ENCODE measurements around the gene GSTK1. TPM values are rescaled to one million over a fixed set of nuclear protein-coding genes. Genes with fewer than 3 reads are reported as not detected.

GSTK1 gene
- polyA plus RNA-seq, 1 donor from 2014 or later = 12.8 TPM

DNA sequence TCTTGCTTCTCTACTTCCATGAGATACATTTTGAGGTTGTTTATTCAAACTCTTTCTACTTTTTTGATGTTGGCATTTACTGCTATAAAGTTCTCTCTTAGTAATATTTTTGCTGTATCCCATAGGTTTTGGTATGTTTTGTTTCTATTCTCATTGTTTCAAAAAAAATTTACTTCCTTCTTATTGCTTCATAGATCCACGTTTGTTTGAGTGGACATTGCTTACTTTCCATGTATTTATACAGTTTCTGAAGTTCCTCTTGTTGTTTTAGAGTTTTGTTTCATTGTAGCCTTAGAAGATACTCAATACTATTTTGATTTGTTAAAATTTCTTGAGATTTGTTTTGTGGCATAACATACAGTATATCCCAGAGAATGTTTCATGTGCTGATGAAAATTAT is 27.7 kb upstream of the GSTK1 start:
- H3K4me2 ChIP-seq (ENCODE audit: low read length) = no peak overlapping the region
- no peak overlapping the region for H3K27ac ChIP-seq (ENCODE audit: low read length)
- H3K27me3 ChIP-seq (ENCODE audit: insufficient read depth, low read depth, low read length) = no peaks in the 10 kb centered on the region
- no peaks in the 10 kb centered on the region for H3K9me2 ChIP-seq (ENCODE audit: insufficient read depth, low read length)
- H3K36me3 ChIP-seq (ENCODE audit: insufficient read depth, low read length) = no peaks in the 10 kb centered on the region
- no peaks in the 10 kb centered on the region for H3F3A ChIP-seq (ENCODE audit: insufficient read depth, low read length, poor library complexity, severe bottlenecking)
- no peak overlapping the region for H3K9ac ChIP-seq (ENCODE audit: low read length)
- H3K79me2 ChIP-seq (replicated peaks; ENCODE audit: insufficient read depth, low read length) = no peaks in the 10 kb centered on the region
- H2AFZ ChIP-seq (ENCODE audit: low read depth, low read length) = no peak overlapping the region
- peaks cover 4% of the 10 kb centered on the region for H3K9me3 ChIP-seq (ENCODE audit: low read length)
- TF ChIP-seq POLR2AphosphoS5 (IDR thresholded peaks at IDR 0.05) (no peak), MXI1 (conservative IDR thresholded peaks at IDR 0.05; ENCODE audit: poor library complexity, severe bottlenecking) (no peak), TAF1 (IDR thresholded peaks at IDR 0.05; ENCODE audit: low read depth) (no peak), EP300 (conservative IDR thresholded peaks at IDR 0.05; ENCODE audit: poor library complexity, severe bottlenecking) (no peak), EZH2 (IDR thresholded peaks at IDR 0.05; ENCODE audit: borderline replicate concordance, insufficient read depth, low read length, poor library complexity, severe bottlenecking) (no peak), SMC3 (conservative IDR thresholded peaks at IDR 0.05; ENCODE audit: poor library complexity) (no peak), RAD21 (conservative IDR thresholded peaks at IDR 0.05) (no peak)
- TF ChIP-seq, protein P1, sequence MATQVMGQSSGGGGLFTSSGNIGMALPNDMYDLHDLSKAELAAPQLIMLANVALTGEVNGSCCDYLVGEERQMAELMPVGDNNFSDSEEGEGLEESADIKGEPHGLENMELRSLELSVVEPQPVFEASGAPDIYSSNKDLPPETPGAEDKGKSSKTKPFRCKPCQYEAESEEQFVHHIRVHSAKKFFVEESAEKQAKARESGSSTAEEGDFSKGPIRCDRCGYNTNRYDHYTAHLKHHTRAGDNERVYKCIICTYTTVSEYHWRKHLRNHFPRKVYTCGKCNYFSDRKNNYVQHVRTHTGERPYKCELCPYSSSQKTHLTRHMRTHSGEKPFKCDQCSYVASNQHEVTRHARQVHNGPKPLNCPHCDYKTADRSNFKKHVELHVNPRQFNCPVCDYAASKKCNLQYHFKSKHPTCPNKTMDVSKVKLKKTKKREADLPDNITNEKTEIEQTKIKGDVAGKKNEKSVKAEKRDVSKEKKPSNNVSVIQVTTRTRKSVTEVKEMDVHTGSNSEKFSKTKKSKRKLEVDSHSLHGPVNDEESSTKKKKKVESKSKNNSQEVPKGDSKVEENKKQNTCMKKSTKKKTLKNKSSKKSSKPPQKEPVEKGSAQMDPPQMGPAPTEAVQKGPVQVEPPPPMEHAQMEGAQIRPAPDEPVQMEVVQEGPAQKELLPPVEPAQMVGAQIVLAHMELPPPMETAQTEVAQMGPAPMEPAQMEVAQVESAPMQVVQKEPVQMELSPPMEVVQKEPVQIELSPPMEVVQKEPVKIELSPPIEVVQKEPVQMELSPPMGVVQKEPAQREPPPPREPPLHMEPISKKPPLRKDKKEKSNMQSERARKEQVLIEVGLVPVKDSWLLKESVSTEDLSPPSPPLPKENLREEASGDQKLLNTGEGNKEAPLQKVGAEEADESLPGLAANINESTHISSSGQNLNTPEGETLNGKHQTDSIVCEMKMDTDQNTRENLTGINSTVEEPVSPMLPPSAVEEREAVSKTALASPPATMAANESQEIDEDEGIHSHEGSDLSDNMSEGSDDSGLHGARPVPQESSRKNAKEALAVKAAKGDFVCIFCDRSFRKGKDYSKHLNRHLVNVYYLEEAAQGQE (IDR thresholded peaks at IDR 0.05; ENCODE audit: borderline replicate concordance) = no peak
- TF ChIP-seq, protein P2, sequence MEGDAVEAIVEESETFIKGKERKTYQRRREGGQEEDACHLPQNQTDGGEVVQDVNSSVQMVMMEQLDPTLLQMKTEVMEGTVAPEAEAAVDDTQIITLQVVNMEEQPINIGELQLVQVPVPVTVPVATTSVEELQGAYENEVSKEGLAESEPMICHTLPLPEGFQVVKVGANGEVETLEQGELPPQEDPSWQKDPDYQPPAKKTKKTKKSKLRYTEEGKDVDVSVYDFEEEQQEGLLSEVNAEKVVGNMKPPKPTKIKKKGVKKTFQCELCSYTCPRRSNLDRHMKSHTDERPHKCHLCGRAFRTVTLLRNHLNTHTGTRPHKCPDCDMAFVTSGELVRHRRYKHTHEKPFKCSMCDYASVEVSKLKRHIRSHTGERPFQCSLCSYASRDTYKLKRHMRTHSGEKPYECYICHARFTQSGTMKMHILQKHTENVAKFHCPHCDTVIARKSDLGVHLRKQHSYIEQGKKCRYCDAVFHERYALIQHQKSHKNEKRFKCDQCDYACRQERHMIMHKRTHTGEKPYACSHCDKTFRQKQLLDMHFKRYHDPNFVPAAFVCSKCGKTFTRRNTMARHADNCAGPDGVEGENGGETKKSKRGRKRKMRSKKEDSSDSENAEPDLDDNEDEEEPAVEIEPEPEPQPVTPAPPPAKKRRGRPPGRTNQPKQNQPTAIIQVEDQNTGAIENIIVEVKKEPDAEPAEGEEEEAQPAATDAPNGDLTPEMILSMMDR (IDR thresholded peaks at IDR 0.05; ENCODE audit: poor library complexity, severe bottlenecking) = no peak
- H4K20me1 ChIP-seq (ENCODE audit: insufficient read depth) = no peaks in the 10 kb centered on the region
- no peak overlapping the region for H3K4me3 ChIP-seq (ENCODE audit: low read length)

DNA sequence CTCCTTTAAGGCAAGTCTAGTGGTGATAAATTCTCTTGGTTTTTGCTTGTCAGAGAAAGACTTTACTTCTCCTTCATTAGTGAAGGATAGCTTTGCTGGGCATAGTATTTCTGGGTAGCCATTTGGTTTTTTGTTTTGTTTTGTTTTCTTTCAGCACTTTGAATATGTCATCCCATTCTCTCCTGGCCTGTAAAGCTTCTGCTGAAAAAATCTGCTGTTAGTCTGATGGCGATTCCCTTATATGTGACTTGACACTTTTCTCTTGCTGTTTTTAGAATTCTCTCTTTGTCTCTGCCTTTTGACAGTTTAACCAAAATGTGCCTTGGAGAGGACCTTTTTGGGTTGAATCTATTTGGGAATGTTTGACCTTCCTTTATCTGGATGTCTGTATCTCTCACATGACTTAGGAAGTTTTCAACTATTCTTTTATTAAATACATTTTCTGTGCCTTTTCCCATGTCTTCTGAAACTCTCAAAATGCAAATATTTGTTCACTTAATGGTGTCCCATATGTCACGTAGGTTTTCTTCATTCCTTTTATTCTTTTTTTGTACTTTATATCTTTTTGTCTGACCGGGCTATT is 26.7 kb upstream of the GSTK1 start:
- H3K27ac ChIP-seq (ENCODE audit: low read length) = no peak overlapping the region
- H3F3A ChIP-seq (ENCODE audit: insufficient read depth, low read length, poor library complexity, severe bottlenecking) = no peaks in the 10 kb centered on the region
- H3K79me2 ChIP-seq (replicated peaks; ENCODE audit: insufficient read depth, low read length) = no peaks in the 10 kb centered on the region
- H3K9me3 ChIP-seq (ENCODE audit: low read length) = peaks cover 4% of the 10 kb centered on the region
- H3K36me3 ChIP-seq (ENCODE audit: insufficient read depth, low read length) = no peaks in the 10 kb centered on the region
- no peak overlapping the region for H2AFZ ChIP-seq (ENCODE audit: low read depth, low read length)
- no peak overlapping the region for H3K4me2 ChIP-seq (ENCODE audit: low read length)
- TF ChIP-seq POLR2AphosphoS5 (IDR thresholded peaks at IDR 0.05) = no peak
- TF ChIP-seq, protein P1 (IDR thresholded peaks at IDR 0.05; ENCODE audit: borderline replicate concordance) = no peak
- TF ChIP-seq SMC3 (conservative IDR thresholded peaks at IDR 0.05; ENCODE audit: poor library complexity) = no peak
- no peak for TF ChIP-seq TAF1 (IDR thresholded peaks at IDR 0.05; ENCODE audit: low read depth)
- TF ChIP-seq EP300 (conservative IDR thresholded peaks at IDR 0.05; ENCODE audit: poor library complexity, severe bottlenecking) = no peak
- TF ChIP-seq EZH2 (IDR thresholded peaks at IDR 0.05; ENCODE audit: borderline replicate concordance, insufficient read depth, low read length, poor library complexity, severe bottlenecking) = no peak
- TF ChIP-seq, protein P2 (IDR thresholded peaks at IDR 0.05; ENCODE audit: poor library complexity, severe bottlenecking) = no peak
- TF ChIP-seq RAD21 (conservative IDR thresholded peaks at IDR 0.05) = no peak
- no peak for TF ChIP-seq MXI1 (conservative IDR thresholded peaks at IDR 0.05; ENCODE audit: poor library complexity, severe bottlenecking)
- no peaks in the 10 kb centered on the region for H3K9me2 ChIP-seq (ENCODE audit: insufficient read depth, low read length)
- H3K4me3 ChIP-seq (ENCODE audit: low read length) = no peak overlapping the region
- no peaks in the 10 kb centered on the region for H3K27me3 ChIP-seq (ENCODE audit: insufficient read depth, low read depth, low read length)
- H3K9ac ChIP-seq (ENCODE audit: low read length) = no peak overlapping the region
- no peaks in the 10 kb centered on the region for H4K20me1 ChIP-seq (ENCODE audit: insufficient read depth)

Measured in neural cell (in vitro differentiated cells).